SK-N-SH treated with all-trans-retinoic acid at 6 μM for 48 hours (cell line): ENCODE data around the gene CDC42SE1.

ENCODE experiments used
- CSRNP3 ChIP-seq: fragments of 250-450 bp; sonication (Bioruptor Pico); IDR thresholded peaks from 2 replicates; pipeline ENCODE4 v1.5.1; 2021; ENCODE audit warnings: mild to moderate bottlenecking, moderate library complexity
- PATZ1 ChIP-seq: fragments of 250-450 bp; sonication (Bioruptor Pico); IDR thresholded peaks from 2 replicates; pipeline ENCODE4 v1.8.0; 2020; ENCODE audit warnings: mild to moderate bottlenecking, moderate library complexity, borderline replicate concordance
- PPARA ChIP-seq: fragments of 250-450 bp; sonication (Bioruptor Pico); IDR thresholded peaks from 2 replicates; pipeline ENCODE4 v1.5.0; 2020; ENCODE audit warnings: mild to moderate bottlenecking, borderline replicate concordance
- ZFP3 ChIP-seq: fragments of 250-450 bp; sonication (Bioruptor Pico); IDR thresholded peaks from 2 replicates; pipeline ENCODE4 v1.5.0; 2020; ENCODE audit warnings: mild to moderate bottlenecking, moderate library complexity

- TF ChIP-seq ZFP3 (CRISPR knock-in tag) (no peak), PATZ1 (CRISPR knock-in tag) (no peak), CSRNP3 (no peak), PPARA (CRISPR knock-in tag) (no peak)
Measured at GRCh38 chr1:151072224-151072623, 12.8 kb upstream of the CDC42SE1 start.
